NCI-H1930 (cell line): ENCODE results near the gene EFCAB11.
A peak's percentile ranks its signal among the peaks of the same experiment; 100 is the strongest.

ENCODE experiments used
- DNase-seq, 2 experiments: peaks; one replicate each; lab custom pipeline; 2025; lab: John Stamatoyannopoulos, UW

The EFCAB11 gene

DNA sequence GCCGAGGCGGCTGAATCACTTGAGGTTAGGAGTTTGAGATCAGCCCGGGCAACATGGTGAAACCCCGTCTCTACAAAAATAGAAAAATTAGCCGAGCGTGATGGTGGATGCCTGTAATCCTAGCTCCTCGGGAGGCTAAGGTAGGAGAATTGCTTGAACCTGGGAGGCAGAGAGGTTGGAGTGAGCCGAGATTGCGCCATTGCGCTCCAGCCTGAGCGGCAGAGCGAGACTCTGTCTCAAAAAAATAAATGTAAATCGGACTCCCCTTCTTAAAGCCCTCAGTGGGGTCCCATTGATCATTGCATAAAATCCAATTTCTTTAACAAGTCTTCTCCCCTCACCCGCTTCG lies 2.1 kb upstream of the EFCAB11 start:
- no peak for DNase-seq

DNA sequence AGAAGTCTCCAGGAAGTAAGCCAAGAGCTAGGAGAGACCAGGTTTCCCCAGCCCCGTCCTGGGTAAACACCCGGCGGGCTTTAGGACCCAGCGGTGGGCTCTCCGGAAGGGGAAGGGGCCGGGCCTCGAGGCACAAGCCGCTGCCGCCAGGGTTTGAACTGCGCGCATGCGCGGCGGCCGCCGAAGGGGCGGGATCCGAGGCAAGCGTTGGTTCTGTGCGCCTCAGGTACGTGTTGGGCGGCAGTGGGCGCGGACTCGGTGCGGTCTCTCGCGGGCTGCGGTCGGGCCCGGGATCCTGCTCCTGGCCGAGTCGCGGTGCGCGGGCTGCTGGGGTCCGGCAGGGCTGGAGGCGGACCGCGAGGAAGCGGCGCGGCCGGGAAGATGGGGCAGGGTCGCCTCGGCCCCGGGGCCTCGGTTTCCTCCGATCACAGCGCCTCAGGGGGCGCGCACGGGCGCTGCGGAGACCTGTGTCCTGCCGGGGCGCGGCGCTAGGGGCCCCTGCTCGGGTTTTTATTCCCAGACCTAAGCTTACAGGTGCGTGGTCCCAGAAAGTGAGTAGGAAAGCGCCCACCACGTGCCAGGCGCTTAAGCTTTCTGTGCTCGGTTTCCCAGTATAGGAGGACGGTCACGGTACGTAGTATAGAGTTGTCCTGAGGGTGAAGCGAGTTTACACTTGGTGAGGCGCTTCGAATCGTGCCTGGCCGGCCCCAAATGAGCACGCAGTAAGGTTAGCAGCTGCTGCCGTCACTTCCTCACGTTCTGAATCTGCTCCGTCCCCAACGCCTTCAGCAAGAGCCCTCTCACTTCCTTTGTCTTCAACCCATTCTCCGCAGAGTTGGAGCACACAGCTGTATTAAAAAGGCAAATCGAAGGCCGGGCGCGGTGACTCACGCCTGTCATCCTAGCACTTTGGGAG lies 1.5 kb upstream of the EFCAB11 start, which contains the start of gene TDP1:
Gene TDP1, plus strand, starts transcription at position 183 of the 916 bp plus-strand sequence. CDS start 7,188 bp downstream, outside the sequence.
- DNase-seq, result peak; percentile 58 to 69

DNA sequence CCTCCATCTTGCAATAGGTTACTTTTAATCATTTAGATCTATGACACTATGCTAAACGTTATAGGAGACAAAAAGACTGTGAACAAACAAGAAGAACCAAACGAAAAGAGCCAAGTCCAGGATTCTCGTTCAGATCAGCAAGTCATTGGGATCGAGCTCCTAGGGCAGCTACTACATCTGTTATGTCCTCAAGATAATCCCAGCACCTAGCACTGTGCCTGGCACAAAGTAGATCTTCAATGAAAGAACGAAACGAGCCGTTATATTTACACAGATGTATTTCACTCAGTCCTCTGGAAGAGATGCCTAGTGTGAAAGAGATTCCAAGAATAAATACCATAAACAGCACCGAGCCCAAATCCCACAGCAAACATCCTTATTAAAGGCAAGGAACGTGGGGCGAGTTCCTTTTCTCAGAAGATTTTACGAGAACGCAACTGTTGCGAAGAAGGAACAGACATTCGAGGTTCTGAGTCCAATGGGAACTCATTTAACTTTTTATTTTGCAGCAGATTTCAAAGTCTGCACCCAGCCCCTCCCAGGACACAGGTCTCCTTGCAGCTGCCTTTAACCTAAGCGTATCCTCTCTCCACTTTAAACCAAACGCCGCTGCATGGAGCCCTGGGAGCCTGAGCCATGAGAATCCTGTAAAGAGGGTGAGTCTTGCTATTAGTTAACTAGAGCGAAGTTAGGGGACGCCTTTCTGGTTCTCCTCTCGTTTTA lies 653 bp upstream of the EFCAB11 start:
- no peak for DNase-seq

DNA sequence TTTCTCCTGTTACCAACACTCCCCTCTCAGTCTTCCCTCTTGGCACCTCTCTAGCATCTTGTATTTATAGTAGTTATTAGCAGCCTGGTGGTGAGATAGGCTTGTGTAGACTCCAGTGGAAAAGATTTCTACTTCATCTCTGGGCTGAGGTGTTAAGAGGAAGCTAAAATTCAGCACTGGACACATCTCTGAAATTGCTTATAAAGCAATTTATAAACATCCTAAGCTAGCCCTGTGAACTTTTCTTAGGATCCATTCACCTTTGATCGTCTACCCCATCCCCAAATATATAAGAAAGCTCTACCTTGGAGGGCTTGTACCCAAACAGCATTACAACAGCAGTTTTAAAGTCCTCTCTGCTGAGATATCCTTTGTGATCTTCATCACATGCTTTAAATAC lies 928 bp downstream of the EFCAB11 start:
- DNase-seq, result no peak

DNA sequence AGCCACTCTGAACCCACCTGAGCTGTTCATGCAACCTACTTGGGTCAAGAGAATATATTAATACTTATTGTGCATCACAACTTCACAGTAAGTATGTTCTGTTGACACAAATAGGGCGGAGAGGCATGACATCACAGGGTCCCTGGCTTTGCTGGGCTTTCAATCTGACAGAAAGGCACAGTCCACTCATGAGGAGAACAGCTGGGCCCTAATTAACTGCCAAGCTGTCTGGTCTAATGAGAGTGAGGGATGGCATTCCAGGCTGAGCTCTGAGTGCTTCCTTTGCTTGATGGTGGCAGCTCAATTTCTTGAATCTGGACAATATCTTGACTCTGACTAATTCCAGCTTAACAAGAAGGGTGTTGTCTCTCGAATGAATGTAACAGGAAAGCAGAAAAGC lies 2.0 kb downstream of the EFCAB11 start:
- DNase-seq, result no peak

DNA sequence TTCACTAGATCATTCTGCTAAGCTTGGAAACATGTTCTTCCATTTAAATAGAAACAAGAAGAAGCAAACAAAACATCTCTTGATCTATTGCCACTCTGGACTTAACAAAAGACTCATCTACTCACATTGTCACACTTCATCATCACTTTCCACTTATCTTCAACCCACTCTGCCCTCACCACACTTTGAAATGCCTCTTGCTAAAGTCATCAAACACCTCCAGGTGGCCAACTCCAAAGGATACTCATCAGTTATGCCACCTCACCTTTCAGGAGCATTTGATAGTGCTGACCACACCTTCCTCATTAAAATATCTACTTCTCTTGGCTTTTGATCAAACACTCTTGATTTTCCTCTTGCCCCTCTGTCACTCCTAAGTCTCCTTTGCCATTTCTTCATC lies 7.2 kb downstream of the EFCAB11 start:
- DNase-seq, result no peak

DNA sequence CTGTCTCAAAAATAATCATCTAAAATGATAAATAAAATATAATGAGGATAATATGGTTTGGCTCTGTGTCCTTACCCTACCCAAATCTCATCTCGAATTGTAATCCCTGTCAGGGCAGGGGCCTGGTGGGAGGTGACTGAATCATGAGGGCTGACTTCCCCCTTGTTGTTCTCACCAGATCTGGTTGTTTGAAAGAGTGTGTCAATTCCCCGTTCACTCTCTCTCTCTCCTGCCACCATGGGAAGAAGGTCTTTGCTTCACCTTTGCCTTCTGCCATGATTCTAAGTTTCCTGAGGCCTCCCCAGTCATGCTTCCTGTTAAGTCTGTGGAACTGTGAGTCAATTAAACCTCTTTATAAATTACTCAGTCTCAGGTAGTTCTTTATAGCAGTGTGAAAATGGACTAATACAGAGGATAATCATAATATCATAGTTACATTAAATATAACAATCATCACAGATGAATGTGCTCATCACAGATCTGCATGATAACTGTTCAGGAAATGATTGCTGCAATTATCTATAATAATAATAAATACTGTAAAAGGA lies 12.6 kb downstream of the EFCAB11 start:
- DNase-seq, result no peak

DNA sequence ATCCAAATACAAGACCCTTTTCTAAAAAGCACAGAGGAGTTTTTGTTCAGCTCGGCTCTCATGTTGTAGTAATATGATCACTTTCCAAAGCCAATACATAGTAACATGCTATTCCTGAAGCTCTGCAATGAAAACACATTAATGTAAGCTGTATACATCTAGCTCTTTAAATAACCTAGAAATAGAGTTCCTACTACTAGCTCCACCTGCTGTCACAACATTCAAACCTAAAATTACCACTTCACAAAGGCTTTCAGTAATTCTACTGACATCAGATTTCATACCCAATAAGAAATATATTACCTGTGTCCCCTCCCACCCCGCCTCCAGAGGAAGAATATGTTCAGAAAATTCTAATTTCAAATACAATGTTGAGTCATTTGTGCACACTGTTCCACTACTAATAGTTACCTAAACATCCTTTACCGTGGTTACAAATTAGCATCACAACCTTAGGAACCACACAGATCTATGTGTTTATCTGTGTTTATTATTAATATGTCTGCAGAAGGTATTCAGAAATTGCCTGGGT lies 17.8 kb downstream of the EFCAB11 start:
- peak in 1 of 2 experiments; percentile 27 for DNase-seq

DNA sequence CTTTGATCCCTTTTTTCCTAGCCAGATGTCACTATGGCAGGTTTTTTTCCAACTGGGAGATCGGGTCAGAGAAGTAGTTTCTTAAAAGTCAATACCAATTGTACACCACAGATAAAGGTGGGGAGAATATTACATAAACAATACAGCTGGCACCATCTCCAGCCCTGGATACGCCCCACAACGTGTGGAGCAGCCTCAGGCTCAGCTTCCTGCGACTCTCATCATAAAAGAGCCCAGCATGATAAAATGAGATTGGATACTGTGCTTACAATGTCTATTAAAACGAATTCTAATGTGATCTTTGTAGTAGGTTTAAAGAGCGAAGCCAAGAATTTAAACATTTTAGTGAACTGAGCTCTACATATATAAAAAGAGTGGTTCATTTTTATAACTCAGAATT lies 21.5 kb downstream of the EFCAB11 start:
- no peak for DNase-seq

DNA sequence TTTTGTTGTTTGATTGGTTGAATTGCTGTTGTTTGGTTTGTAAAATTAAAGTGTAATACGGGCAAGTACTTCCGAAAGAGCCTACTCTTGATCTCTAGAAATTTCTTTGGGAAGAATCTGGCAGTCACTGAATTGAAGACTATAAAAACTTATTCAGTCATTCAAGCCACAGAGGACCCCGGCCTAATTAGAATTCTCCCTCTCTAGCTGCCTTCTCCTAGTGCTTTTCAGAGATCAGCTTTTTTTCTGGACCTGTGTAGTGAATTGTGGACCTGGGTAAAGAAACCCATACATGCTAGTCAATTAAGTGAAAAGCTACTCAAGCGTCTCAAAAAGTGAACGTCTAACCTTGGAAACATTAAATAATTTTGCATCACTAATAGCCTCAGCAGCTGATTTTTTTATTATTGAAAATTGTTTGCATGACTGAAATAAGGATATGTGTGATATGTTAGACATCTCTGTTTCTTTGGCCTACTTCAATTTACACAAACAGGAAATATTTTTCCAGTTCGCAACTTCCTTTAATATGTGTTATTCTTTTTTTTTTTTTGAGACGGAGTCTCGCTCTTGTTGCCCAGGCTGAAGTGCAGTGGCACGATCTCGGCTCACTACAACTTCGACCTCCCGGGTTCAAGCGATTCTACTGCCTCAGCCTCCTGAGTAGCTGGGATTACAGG lies 27.2 kb downstream of the EFCAB11 start:
- DNase-seq, result no peak

DNA sequence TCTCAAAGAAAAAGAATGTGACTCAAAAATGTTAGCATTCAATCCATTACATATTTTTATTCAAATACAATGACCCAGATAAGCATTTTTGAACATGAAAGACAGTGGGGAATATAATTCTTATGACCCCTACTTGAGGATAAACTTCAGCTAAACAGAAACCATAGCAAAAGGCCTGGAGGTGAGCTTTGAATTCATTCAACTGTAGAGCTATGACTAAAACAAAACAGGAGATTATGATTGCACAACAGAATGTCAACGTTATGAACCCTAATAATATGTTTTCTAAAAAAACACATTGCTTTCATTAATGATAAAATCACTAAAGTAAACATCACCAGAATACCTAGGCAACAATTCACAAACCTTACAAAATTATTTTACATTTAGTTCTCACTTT lies 27.8 kb downstream of the EFCAB11 start:
- DNase-seq, result no peak

DNA sequence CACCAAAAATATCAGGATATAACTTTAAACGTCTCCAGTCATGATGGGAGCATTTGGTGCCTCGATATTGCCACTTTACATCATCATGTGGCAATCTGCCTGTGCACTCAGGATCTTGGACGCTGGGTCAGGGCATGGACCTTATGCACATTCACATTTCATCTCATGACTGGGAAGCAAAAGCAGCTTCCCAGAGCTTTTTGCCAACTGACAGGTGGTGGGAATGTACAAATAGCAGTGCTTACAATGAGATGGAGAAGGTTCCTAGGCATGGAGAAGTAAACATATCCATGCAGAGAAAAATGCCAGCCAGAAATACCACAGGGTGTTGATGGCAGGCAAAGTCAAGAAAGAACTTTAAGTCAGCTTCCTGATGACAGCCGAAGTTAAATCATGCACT lies 30.3 kb downstream of the EFCAB11 start:
- DNase-seq, result no peak

DNA sequence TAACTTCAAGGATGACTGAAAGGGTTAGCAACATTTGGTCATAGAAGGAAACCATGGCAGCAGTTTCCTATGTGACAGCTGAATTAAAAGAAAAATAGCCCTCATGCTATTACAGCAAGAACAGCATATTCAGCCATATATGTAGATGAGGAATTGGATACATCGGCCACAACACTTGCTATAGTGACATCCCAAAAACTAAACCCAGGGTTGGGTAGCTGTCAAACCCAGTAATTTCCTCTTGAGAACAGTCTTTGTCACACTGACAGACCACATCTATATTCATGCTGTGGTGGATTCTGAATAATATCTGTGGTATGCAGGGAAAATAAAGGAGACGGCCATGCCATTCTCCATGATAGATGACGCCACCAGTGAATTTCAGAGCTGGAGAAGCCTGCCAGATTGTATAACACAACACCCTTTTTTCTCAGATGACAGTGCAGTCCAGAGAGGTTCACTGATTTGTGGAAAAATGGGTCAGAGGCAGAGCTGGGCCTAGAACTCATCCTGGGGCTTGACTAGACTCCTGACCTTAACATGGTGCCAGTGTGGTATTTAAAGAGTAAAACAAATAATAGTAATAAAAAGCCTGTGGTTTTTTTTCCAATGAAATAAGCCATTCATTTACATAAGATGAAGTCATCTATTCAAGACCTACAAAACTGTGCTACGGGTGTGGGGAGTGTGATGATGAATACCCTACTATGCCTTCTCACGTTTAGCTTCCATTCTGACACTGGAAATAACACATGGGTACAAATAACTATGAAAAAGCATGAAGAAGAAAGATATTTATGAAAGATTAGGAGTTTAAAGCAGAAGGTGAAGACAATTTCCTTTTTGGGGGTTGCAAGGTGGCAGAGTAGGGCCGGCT lies 32.3 kb downstream of the EFCAB11 start:
- no peak for DNase-seq

DNA sequence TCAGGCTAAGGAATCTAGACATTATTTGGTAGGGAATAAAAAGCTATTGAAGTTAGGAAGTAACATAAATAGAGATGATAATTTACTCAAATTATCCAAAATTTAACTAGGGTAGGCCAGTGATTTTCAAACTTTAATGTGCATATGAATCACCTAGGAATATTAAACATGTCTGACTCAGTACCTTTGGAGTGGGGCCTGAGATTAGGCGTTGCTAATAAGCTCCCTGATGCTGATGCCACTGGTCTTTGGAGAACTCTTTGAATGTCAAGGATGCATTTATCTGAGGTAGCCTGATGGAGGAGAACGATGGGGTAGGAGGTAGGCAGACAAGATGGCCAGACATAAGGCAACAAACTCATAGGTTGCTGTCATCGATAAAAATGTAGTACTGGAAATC lies 33.2 kb downstream of the EFCAB11 start:
- no peak for DNase-seq

DNA sequence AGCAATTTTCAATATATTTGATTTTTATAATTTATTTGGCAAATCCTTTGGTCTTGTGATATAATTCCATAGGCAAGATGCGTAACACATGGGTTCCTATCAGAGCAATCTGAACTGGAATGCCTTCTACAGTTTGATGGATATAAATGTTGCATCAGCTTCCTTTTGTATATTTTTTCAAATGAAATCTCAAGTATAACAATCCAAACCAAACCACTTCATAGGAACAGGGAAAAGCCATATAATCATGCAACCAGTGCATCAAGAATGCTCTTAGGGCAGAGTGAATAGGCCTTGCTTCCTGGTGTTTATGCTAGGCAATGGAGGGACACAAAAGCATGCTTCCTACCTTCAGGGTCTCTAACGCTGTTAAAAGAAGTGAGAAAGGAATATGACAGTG lies 34.5 kb downstream of the EFCAB11 start:
- no peak for DNase-seq

DNA sequence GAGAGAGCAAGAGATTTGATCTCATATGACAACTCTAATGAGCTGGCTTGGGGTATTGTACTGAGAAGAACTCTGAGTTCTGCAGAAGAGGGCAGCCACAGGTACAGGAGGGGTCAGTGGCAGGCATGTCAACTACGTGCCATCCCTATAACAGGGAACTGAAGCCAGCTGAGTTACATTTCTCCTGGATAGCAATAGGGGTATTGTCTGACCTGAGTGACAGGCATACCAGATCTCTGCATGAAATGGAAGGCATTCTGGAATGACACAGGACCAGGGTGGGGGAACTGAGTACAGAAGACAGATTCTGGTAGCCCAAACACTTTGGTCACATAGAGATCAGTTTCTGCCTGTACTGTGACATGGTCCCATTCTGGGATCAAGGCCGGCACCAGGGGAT lies 35.8 kb downstream of the EFCAB11 start:
- DNase-seq, result no peak

DNA sequence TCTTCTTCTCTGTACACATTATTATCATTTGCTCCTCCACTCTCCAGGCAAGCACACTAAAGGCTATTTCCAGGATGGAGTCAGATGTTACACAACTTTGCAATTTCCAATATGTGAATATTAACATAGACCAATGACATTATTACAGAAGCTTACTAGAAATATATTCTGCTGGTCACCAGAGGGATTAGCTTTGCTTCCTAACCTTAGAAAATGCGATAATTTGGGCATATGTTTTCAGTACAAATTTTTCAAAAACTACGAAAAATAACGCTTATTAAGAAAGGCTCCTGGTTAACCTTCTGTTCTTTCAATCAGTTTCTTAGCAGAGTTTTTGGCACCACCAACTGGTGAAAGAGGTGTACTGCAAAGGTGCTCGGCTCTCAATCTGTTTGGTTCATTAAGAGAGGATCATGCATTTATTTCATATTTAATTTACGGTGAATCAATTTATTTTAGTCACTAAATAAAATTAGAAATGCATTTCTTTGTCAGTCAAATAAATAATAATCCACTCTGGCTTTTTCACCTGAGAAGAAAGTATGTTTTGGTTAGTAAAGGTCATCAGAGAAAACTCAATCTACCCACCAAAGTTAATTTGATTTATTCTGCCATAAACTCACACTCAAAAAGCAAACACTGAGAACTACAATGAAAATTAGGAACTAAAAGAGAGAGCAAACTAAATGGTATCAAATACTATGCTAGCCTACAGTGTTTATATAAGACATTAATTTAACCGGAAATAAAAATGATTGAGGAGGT lies 39.2 kb downstream of the EFCAB11 start:
- peak; percentile 26 to 58 for DNase-seq

DNA sequence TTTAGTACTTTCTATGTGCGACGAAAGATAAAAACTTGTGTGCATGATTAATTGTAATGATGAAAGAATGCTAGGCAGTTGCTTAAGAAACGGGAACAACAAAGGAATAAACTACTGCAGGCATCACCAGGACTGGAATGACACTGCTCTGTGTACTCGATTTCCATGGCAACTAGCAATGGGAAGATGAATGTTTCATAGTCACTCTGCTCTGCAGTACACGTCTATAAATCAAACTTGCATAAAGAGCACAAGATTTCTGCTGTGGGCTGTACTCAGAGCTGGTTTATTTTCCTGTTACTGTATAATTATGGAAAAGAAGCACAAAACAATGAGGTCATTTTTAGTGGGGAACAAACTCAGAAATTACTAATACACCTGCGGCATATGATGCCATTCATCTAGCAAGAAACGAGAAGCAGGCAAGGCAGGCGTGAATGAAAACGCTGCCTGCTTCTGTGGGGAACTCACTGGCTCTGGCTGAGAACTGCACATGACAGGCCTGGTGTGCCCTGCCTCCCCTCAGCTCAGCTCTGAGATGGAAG lies 41.8 kb downstream of the EFCAB11 start:
- DNase-seq, result no peak

DNA sequence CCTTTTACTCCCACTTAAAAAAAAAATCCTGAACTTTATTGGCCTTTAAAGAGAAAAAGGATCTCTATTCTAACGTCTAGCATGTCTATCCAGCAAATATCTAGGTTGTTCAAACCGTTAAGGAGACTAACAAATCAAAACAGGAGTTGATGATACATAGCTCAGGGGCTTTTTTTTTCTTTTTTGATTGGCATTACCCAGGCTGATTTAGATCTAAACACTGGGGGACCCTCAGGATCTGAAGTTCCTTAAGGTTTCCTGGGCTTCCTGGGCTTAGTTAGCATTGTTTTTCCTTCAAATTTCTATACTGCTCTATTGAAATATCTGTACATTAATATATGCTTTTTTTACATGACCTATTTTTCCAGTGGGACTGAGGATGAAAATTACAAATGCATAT lies 42.3 kb downstream of the EFCAB11 start:
- DNase-seq, result no peak
